ENCODE measurements around the gene ADGRV1.

- no peak for TF ChIP-seq CTCF (tag by site-specific recombination; IDR thresholded peaks at IDR 0.05)
- no peak for TF ChIP-seq REST (tag by site-specific recombination; IDR thresholded peaks at IDR 0.05)
- TF ChIP-seq PRDM1 (tag by site-specific recombination; IDR thresholded peaks at IDR 0.05): no peak
- no peak for TF ChIP-seq ZNF202 (tag by site-specific recombination; IDR thresholded peaks at IDR 0.05; ENCODE audit: borderline replicate concordance)
Observed at GRCh38 chr5:90874066-90874465, 315.5 kb downstream of the ADGRV1 start.
